GM12874 (cell line): ENCODE data around the gene PGF.
A peak's percentile ranks its signal among the peaks of the same experiment; 100 is the strongest.

Experiments
- TF ChIP-seq, protein P1 (sequence below): IDR thresholded peaks from 2 replicates; pipeline ENCODE4 v1.5.1; 2011; ENCODE audit warnings: low read depth, mild to moderate bottlenecking, control low read depth, low read length, moderate library complexity; ENCODE audit not compliant: insufficient read depth

The PGF gene

DNA sequence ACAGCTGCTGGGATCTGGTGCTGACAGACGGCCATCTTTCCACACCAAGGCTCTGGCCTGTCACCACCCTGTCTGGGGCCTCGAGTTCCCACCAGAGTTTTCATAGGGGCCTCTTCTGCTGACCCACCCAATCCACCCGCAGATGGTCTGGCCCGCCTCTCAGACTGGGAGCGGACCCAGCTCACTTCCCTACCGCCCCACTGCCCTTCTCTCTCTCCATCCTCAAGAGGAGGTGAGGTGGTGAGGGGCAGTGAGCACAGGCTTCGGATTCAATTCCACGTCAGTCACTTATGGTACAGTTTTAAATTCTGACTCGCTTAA, 20.1 kb downstream of the PGF start:
- TF ChIP-seq, protein P1, sequence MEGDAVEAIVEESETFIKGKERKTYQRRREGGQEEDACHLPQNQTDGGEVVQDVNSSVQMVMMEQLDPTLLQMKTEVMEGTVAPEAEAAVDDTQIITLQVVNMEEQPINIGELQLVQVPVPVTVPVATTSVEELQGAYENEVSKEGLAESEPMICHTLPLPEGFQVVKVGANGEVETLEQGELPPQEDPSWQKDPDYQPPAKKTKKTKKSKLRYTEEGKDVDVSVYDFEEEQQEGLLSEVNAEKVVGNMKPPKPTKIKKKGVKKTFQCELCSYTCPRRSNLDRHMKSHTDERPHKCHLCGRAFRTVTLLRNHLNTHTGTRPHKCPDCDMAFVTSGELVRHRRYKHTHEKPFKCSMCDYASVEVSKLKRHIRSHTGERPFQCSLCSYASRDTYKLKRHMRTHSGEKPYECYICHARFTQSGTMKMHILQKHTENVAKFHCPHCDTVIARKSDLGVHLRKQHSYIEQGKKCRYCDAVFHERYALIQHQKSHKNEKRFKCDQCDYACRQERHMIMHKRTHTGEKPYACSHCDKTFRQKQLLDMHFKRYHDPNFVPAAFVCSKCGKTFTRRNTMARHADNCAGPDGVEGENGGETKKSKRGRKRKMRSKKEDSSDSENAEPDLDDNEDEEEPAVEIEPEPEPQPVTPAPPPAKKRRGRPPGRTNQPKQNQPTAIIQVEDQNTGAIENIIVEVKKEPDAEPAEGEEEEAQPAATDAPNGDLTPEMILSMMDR = no peak

DNA sequence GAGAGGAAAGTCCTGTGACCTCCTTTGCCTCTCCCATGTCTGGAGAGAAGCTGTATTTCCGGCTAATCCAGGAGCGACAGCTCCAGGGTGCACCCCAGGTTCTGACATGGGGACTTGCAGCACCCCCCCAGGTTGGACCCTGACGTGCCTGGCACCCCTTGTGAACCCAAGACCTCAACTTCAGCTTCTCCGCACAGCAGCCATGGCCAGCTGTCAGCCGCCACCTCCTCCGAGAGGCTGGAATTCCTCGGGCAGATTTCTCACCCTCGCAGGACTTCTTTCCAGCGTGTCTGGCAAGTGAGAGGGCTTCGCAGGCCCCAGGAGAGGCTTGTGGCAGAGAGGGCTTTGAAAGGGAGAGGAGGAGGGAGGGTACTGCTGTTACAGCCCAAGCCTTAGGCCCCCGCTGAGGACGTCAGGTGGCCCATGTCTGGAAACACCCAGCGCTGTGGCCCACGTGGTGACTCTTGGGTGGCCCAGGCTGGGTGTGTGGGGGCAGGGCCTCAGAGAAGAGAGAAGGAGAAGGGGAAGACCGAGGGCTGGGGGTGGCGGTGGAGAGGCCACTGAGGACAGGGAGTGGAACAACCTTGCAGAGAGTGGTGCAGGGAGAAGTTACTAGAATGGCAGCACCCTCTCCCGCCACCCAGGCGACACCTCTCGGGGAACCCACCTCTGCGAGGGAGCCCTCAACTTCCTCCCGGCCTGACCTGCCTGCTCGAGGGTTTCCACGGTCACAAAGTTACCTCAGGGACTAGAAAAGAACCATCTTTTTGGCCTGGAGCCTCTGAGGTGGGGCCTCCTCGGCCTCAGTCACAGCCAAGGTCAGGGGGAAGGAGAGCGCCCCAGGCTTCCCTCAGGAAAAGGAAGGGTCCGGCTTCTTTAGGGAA, 20.7 kb downstream of the PGF start:
- TF ChIP-seq, protein P1 = 0 out of 2 replicates have a peak, but pooled peaks have one; percentile 4

DNA sequence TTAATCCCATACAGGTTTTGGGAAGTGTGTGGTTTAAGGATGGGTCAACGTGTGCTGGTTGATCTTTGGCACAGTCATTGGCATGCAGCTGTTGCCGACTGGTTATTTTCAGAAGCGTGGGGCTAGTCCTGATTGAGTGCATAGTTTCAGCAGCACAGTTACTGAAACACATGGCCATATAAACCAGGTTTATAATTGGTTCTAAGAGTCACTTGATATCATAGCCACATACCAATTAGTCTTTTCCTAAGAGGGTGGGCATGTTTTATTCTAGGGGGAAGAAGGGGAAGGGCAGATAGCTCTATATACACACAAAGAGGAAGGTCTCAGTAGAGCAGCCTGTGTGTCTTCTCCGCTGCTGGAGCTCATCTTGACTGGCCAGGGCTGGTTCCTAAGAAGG, 21.4 kb downstream of the PGF start:
- TF ChIP-seq, protein P1 = no peak

DNA sequence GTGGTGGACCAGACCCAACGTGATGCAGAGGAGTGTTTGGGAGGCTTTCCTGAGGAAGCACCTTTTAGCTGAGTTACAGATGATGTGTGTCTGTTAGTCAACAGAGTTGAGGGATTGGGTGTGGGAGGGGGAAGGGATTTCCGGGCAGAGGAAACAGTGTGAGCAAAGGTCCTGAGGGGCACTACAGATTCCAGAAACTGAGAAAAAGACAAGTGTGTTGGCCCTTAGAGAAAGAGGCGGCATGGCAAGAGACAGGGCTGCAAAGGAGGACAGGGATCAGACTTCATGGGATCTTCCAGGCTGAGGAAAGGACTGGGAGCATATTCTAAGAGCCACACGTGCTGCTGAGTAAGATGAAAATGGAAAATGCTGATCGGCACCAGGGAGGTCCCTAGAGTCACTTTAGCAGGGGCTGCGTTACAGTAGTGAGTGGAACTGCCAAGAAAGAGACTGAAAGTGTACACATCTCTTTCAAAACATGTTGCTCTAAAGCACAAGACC, 22.9 kb downstream of the PGF start:
- TF ChIP-seq, protein P1 = no peak

DNA sequence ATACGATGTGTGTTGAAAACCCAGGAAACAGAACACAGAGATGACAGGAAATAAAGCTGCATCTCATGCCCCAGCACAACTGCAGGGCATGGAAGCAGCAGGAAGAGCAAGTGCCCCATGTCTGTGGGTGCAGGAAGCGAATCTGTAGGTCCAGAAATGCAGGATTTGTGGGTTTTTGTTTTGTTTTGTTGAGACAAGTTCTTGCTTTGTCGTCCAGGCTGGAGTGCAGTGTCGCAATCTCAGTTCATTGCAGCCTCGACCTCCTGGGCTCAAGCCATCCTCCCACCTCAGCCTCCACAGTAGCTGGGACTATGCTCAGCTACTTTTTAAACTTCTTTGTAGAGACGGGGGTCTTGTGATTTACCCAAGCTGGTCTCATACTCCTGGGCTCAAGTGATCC, 26.2 kb downstream of the PGF start:
- TF ChIP-seq, protein P1 = no peak

DNA sequence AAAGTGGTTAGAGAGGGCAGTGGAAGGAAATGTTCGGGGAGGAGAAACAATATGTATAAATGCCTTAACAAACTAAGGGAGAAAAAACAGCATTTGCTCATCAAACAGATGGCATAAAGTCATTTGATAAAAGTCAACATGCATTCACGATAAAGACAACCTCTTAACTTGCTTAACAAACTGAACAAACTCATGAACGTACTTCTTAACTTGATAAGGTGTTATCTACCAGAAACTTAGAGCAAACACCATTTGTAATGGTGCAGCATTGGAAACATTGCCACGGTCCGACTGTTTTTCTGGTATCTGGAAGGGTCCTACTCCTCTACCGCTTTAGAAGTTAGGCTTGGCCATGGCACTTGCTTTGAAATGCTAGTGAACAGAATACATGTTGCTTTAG, 28.2 kb downstream of the PGF start:
- TF ChIP-seq, protein P1 = no peak

DNA sequence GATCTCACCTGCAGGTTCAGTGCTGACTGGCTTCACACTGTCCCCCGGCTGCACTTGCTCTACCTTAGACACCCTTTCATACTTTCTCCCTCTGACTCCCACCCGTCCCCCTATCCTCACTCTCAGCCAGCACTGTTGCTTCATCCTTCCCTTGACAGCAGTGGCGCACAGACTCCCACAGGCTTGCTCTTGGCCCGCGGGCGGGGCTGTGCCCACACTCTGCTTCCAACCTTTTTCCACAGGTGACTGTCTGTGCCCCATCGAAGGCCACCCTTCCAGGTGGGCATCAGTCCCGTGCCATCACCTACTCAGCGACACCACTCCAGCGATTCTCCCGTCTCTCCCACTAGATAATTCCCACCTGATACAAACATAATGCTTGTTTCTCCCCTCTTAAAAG, 31.3 kb downstream of the PGF start:
- TF ChIP-seq, protein P1 = no peak
